ENCODE measurements around the gene KHNYN.

KHNYN gene

GRCh38 chr14:24429395-24430142 is at the start of gene KHNYN, which contains the start of gene CBLN3:
TSS of gene KHNYN (plus strand) at chr14:24429954. CDS start at chr14:24430731, 777 bp downstream.
TSS of gene CBLN3 (minus strand) at chr14:24429668. CDS start at chr14:24429054, 614 bp downstream.
- ChIA-PET CTCF (interaction anchor here (0.6 to 6.3 kb wide), 6 partner anchors 20 to 535 kb away, joined by 3 to 145 read pairs (median 16); partner anchors contain the start of genes ADCY4 and CIDEB), POLR2A (interaction anchor here (0.6 to 3.8 kb wide), 34 partner anchors 9 to 316 kb away, joined by 3 to 46 read pairs (median 8); partner anchors contain the start of genes ADCY4, CHMP4A, CIDEB and DHRS1)
- peak; percentile 86 for DNase-seq (ENCODE audit: extremely low spot score)
- TF ChIP-seq FOXK2 (IDR thresholded peaks at IDR 0.05) (no peak), L3MBTL2 (conservative IDR thresholded peaks at IDR 0.05) (peak; percentile 80), SUZ12 (IDR thresholded peaks at IDR 0.05) (no peak), FOXM1 (IDR thresholded peaks at IDR 0.05; ENCODE audit: borderline replicate concordance) (peak; percentile 62; the same call in 1 of the 2 replicates), PKNOX1 (IDR thresholded peaks at IDR 0.05) (no peak), LEF1 (IDR thresholded peaks at IDR 0.05; ENCODE audit: borderline replicate concordance) (no peak), FOXA1 (IDR thresholded peaks at IDR 0.05) (no peak), BHLHE40 (IDR thresholded peaks at IDR 0.05; ENCODE audit: borderline replicate concordance) (no peak), ELF4 (IDR thresholded peaks at IDR 0.05) (peak; percentile 38; the same call in 1 of the 2 replicates), ZNF384 (IDR thresholded peaks at IDR 0.05) (no peak), ARNT (IDR thresholded peaks at IDR 0.05) (peak; percentile 80), TARDBP (IDR thresholded peaks at IDR 0.05) (no peak)

GRCh38 chr14:24381363-24382063 is 48.2 kb upstream of the KHNYN start:
- ChIA-PET CTCF (interaction anchor here (1.2 kb wide), 1 partner anchor 50 kb away, joined by 4 read pairs; no protein-coding TSS in a partner anchor), POLR2A (interaction anchor here (1.0 to 6.9 kb wide), 2 partner anchors 10 to 49 kb away, joined by 4 to 34 read pairs; partner anchors contain the start of genes CBLN3 and KHNYN)
- no peak for TF ChIP-seq ZNF384 (IDR thresholded peaks at IDR 0.05)
- TF ChIP-seq FOXA1 (IDR thresholded peaks at IDR 0.05): no peak
- no peak for TF ChIP-seq NFRKB (IDR thresholded peaks at IDR 0.05)
- no peak for TF ChIP-seq SP1 (IDR thresholded peaks at IDR 0.05)
- TF ChIP-seq CTBP1 (IDR thresholded peaks at IDR 0.05; ENCODE audit: borderline replicate concordance): no peak
- no peak for TF ChIP-seq L3MBTL2 (conservative IDR thresholded peaks at IDR 0.05)
- no peak for TF ChIP-seq FOXM1 (IDR thresholded peaks at IDR 0.05; ENCODE audit: borderline replicate concordance)
- no peak for TF ChIP-seq BHLHE40 (IDR thresholded peaks at IDR 0.05; ENCODE audit: borderline replicate concordance)
- no peak for TF ChIP-seq HDGF (IDR thresholded peaks at IDR 0.05; ENCODE audit: borderline replicate concordance)
- DNase-seq (ENCODE audit: extremely low spot score): no peak

- ChIA-PET POLR2A (interaction anchor here (1.0 to 6.9 kb wide), 2 partner anchors 9 to 49 kb away, joined by 4 to 34 read pairs; partner anchors contain the start of genes CBLN3 and KHNYN), CTCF (interaction anchor here (1.2 kb wide), 1 partner anchor 49 kb away, joined by 4 read pairs; no protein-coding TSS in a partner anchor)
- TF ChIP-seq NFRKB (IDR thresholded peaks at IDR 0.05) (no peak), FOXA1 (IDR thresholded peaks at IDR 0.05) (no peak), LEF1 (IDR thresholded peaks at IDR 0.05; ENCODE audit: borderline replicate concordance) (no peak), ZNF384 (IDR thresholded peaks at IDR 0.05) (no peak), BHLHE40 (IDR thresholded peaks at IDR 0.05; ENCODE audit: borderline replicate concordance) (no peak), L3MBTL2 (conservative IDR thresholded peaks at IDR 0.05) (no peak), SP1 (IDR thresholded peaks at IDR 0.05) (no peak), CTBP1 (IDR thresholded peaks at IDR 0.05; ENCODE audit: borderline replicate concordance) (no peak), PKNOX1 (IDR thresholded peaks at IDR 0.05) (no peak), FOXK2 (IDR thresholded peaks at IDR 0.05) (no peak), HDGF (IDR thresholded peaks at IDR 0.05; ENCODE audit: borderline replicate concordance) (no peak), SUZ12 (IDR thresholded peaks at IDR 0.05) (no peak), FOXM1 (IDR thresholded peaks at IDR 0.05; ENCODE audit: borderline replicate concordance) (no peak), TARDBP (IDR thresholded peaks at IDR 0.05) (no peak), ELF4 (IDR thresholded peaks at IDR 0.05) (no peak), ARNT (IDR thresholded peaks at IDR 0.05) (no peak)
- DNase-seq (ENCODE audit: extremely low spot score): no peak
Observed at GRCh38 chr14:24382064-24382371, 47.7 kb upstream of the KHNYN start.

- TF ChIP-seq FOXM1 (IDR thresholded peaks at IDR 0.05; ENCODE audit: borderline replicate concordance): no peak
- no peak for TF ChIP-seq FOXK2 (IDR thresholded peaks at IDR 0.05)
- no peak for TF ChIP-seq SP1 (IDR thresholded peaks at IDR 0.05)
- no peak for TF ChIP-seq ELF4 (IDR thresholded peaks at IDR 0.05)
- no peak for TF ChIP-seq L3MBTL2 (conservative IDR thresholded peaks at IDR 0.05)
- TF ChIP-seq SUZ12 (IDR thresholded peaks at IDR 0.05): no peak
- no peak for TF ChIP-seq BHLHE40 (IDR thresholded peaks at IDR 0.05; ENCODE audit: borderline replicate concordance)
- no peak; the same call in 1 of the 2 replicates for TF ChIP-seq PKNOX1 (IDR thresholded peaks at IDR 0.05)
- no peak for TF ChIP-seq NFRKB (IDR thresholded peaks at IDR 0.05)
- TF ChIP-seq HDGF (IDR thresholded peaks at IDR 0.05; ENCODE audit: borderline replicate concordance): no peak
- POLR2A ChIA-PET: interaction anchor here (1.0 kb wide), 1 partner anchor 18 kb away, joined by 4 read pairs; no protein-coding TSS in a partner anchor
- DNase-seq (ENCODE audit: extremely low spot score): no peak
- CTCF ChIA-PET: no interaction called here
Observed at GRCh38 chr14:24384169-24384568, 45.6 kb upstream of the KHNYN start.

GRCh38 chr14:24385524-24385923 is 44.2 kb upstream of the KHNYN start:
- ChIA-PET POLR2A (interaction anchor here (1.0 kb wide), 1 partner anchor 19 kb away, joined by 4 read pairs; no protein-coding TSS in a partner anchor), CTCF (no interaction called here)
- DNase-seq (ENCODE audit: extremely low spot score): no peak
- TF ChIP-seq ZNF384 (IDR thresholded peaks at IDR 0.05): no peak
- TF ChIP-seq NFRKB (IDR thresholded peaks at IDR 0.05): no peak
- no peak for TF ChIP-seq FOXA1 (IDR thresholded peaks at IDR 0.05)
- no peak for TF ChIP-seq CTBP1 (IDR thresholded peaks at IDR 0.05; ENCODE audit: borderline replicate concordance)
- TF ChIP-seq PKNOX1 (IDR thresholded peaks at IDR 0.05): peak; percentile 17; the same call in 1 of the 2 replicates
- no peak for TF ChIP-seq SP1 (IDR thresholded peaks at IDR 0.05)
- TF ChIP-seq FOXK2 (IDR thresholded peaks at IDR 0.05): no peak
- no peak for TF ChIP-seq BHLHE40 (IDR thresholded peaks at IDR 0.05; ENCODE audit: borderline replicate concordance)
